Natural killer cell (primary cell): Measurements from ENCODE around the gene GSK3A. TPM values are rescaled to one million over a fixed set of nuclear protein-coding genes. Genes with fewer than 3 reads are reported as not detected.

Source experiments
- ATAC-seq, 3 donors: fragments of 150-1000 bp in 2 of 3; fragments of 200-7000 bp in 1 of 3; cut with Tn5 transposase; 1 replicate in 1 of 3; 2 replicates in 2 of 3; pipeline ENCODE4 v1.10.0; 2021; ENCODE audit warnings: mild to moderate bottlenecking in 2 of 3, moderate library complexity in 2 of 3
- DNase-seq, 2 donors: peaks; one replicate each; pipeline versions ENCODE4 v3.0.0 to v3.0.0-alpha.2; 2013 to 2021; ENCODE audit warnings: mixed read lengths in 1 of 2
- H3K27ac ChIP-seq: one replicate; pipeline ENCODE4 v1.5.1; 2013; ENCODE audit warnings: mild to moderate bottlenecking, low read length
- H3K27me3 ChIP-seq: one replicate; pipeline ENCODE4 v1.6.1; 2013; ENCODE audit warnings: low read length; ENCODE audit not compliant: control insufficient read depth, insufficient read depth
- H3K36me3 ChIP-seq: one replicate; pipeline ENCODE4 v1.6.1; 2013; ENCODE audit warnings: low read length; ENCODE audit not compliant: control insufficient read depth, insufficient read depth
- H3K4me1 ChIP-seq: one replicate; pipeline ENCODE4 v1.6.1; 2013; ENCODE audit warnings: low read length; ENCODE audit not compliant: control insufficient read depth, insufficient read depth
- H3K4me3 ChIP-seq: one replicate; pipeline ENCODE4 v1.5.1; 2013; ENCODE audit warnings: low read length
- H3K9me3 ChIP-seq: one replicate; pipeline ENCODE4 v1.6.1; 2013; ENCODE audit warnings: low read length; ENCODE audit not compliant: control insufficient read depth, insufficient read depth
- H3K27ac Mint-ChIP-seq, 2 donors: one replicate each; pipeline ENCODE4 v1.8.0; 2022; ENCODE audit warnings: mild to moderate bottlenecking in 2 of 2, mixed read lengths in 2 of 2, moderate library complexity in 1 of 2
- H3K27me3 Mint-ChIP-seq, 2 donors: one replicate each; pipeline ENCODE4 v1.8.0; 2022; ENCODE audit warnings: low read depth in 2 of 2, mixed read lengths in 2 of 2
- H3K36me3 Mint-ChIP-seq: one replicate; pipeline ENCODE4 v1.8.0; 2022; ENCODE audit warnings: mixed read lengths
- H3K4me1 Mint-ChIP-seq, 2 donors: one replicate each; pipeline ENCODE4 v1.8.0; 2022; ENCODE audit warnings: mixed read lengths in 2 of 2
- H3K4me3 Mint-ChIP-seq: one replicate; pipeline ENCODE4 v1.8.0; 2022; ENCODE audit warnings: mild to moderate bottlenecking, moderate library complexity, mixed read lengths
- H3K9me3 Mint-ChIP-seq, 2 donors: one replicate each; pipeline ENCODE4 v1.8.0; 2022; ENCODE audit warnings: mixed read lengths in 2 of 2
- CTCF ChIP-seq: fragments of 200-600 bp; IDR thresholded peaks from one replicate; pipeline ENCODE4 v1.8.0; 2022; ENCODE audit warnings: antibody characterized with exemption
- WGBS: methylation state at CpG from one replicate; pipeline ENCODE4 v1.1.7; 2013; ENCODE audit warnings: missing lambda C conversion rate; ENCODE audit not compliant: insufficient coverage; 5-methylcytosine and 5-hydroxymethylcytosine counted together
- intact Hi-C: fragments of 100-400 bp; cut with micrococcal nuclease; formaldehyde crosslinking; loops from one replicate; pipeline ENCODE4 v1.14.2; 2022
- total RNA-seq, 4 donors: library from RNA; stranded (reverse); fragments of 120-200 nt in 1 of 4; gene quantifications; one replicate each; pipeline versions ENCODE4 v1.2.3 to v1.2.4, GENCODE V29; 2013 to 2022

The GSK3A gene
- total RNA-seq, 3 donors from 2014 or later (not counting 1 experiment from before 2014, with no cell fraction given) = 42.5 to 52.1 (median 44.1) TPM

- Histone ChIP-seq H3K4me3 (no peak overlapping the region), H3K27me3 (no peaks in the 10 kb centered on the region), H3K36me3 (peaks cover 5% of the 10 kb centered on the region), H3K9me3 (no peaks in the 10 kb centered on the region), H3K27ac (no peak overlapping the region), H3K4me1 (peaks cover 43% of the 10 kb centered on the region)
- Mint-ChIP-seq H3K36me3 (no peaks in the 10 kb centered on the region), H3K9me3 (no peaks in the 10 kb centered on the region), H3K4me1 (peaks cover 23 to 47% of the 10 kb centered on the region in 2 donors), H3K27me3 (no peaks in the 10 kb centered on the region), H3K4me3 (peak overlapping the region; percentile 37), H3K27ac (peak overlapping the region in 1 of 2 donors; percentile 49)
- DNase-seq (no peak), ATAC-seq (no peak)
- intact Hi-C loops = no loop called here
- TF ChIP-seq CTCF = no peak
- WGBS = 96% methylated on average over 41 of the region's 41 CpGs
These were observed 6.1 kb upstream of the GSK3A start for GRCh38 chr19:42248270-42249148.

DNA sequence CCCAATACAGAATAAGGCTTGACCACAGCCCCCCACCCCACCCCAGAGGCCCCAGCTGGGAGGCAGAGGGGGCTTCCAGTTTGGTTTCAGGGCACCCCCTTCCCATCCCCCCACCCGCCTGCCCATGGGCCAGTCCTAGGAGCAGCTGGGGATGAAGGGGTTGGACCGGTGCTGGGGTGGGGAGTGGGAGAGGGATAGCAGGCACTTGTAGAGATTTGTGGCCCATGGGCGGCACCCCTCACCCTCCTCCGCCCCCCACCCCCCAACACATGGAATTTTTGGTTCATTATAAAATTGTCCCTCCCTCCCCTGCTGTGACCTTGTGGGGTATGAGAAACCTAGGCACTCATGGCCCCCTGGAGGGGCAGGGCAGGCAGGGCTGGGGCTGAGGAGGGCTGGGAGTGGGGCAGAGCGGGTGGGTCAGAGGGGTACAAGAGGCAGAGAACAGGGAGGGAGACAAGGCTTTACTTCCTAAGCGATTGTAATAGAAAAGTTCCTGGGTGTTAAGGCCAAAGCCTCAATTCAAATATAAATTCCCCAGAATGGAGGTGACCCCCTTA lies 5.3 kb upstream of the GSK3A start:
- Mint-ChIP-seq H3K27me3 (no peaks in the 10 kb centered on the region), H3K36me3 (no peaks in the 10 kb centered on the region), H3K9me3 (no peaks in the 10 kb centered on the region), H3K4me3 (no peak overlapping the region), H3K4me1 (peaks cover 29 to 48% of the 10 kb centered on the region in 2 donors), H3K27ac (no peak overlapping the region)
- 100% methylated on average over 2 of the region's 6 CpGs for WGBS
- Histone ChIP-seq H3K4me3 (no peak overlapping the region), H3K27me3 (no peaks in the 10 kb centered on the region), H3K36me3 (peaks cover 5% of the 10 kb centered on the region), H3K27ac (no peak overlapping the region), H3K4me1 (peaks cover 41% of the 10 kb centered on the region), H3K9me3 (no peaks in the 10 kb centered on the region)
- ATAC-seq = no peak
- no peak for DNase-seq
- TF ChIP-seq CTCF = no peak
- intact Hi-C loops = no loop called here

GRCh38 chr19:42246922-42247639 lies 4.7 kb upstream of the GSK3A start:
- Histone ChIP-seq H3K4me1 (peaks cover 34% of the 10 kb centered on the region), H3K9me3 (no peaks in the 10 kb centered on the region), H3K4me3 (no peak overlapping the region), H3K27ac (no peak overlapping the region), H3K36me3 (peaks cover 5% of the 10 kb centered on the region), H3K27me3 (no peaks in the 10 kb centered on the region)
- intact Hi-C loops = no loop called here
- Mint-ChIP-seq H3K36me3 (no peaks in the 10 kb centered on the region), H3K9me3 (no peaks in the 10 kb centered on the region), H3K27ac (peak overlapping the region in 1 of 2 donors; percentile 51), H3K4me1 (peaks cover 28 to 46% of the 10 kb centered on the region in 2 donors), H3K27me3 (no peaks in the 10 kb centered on the region), H3K4me3 (no peak overlapping the region)
- no peak for DNase-seq
- WGBS = 96% methylated on average over 7 of the region's 7 CpGs
- no peak for ATAC-seq
- no peak for TF ChIP-seq CTCF
